Measurements from ENCODE around the gene CIZ1. TPM values are rescaled to one million over a fixed set of nuclear protein-coding genes. Genes with fewer than 3 reads are reported as not detected.
"Not testable (repeated sequence)": the region's sequence is repeated elsewhere in the genome, so short reads cannot be mapped to it uniquely, and the experiment has no call there.

Gene CIZ1
- total RNA-seq, 4 donors from 2014 or later: 86.7 to 136 (median 115) TPM

DNA sequence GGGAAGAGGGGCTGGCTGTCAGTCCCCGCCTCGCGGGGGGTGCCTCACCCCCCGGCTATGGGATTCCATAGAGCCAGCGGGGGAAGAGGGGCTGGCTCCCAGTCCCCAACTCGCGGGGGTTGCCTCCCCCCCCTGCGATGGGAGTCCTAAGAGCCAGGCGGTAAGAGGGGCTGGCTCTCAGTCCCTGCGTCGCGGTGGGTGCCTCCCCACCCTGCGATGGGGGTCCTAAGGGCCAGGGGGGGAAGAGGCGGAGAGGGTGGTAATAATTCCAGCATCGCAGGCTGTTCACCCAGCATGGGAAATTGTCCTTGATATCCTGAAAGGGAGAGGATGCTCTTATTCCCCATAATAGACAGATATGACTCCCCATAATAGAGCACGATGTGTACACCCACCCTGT, 51.8 kb downstream of the CIZ1 start:
- no peak overlapping the region for H3K27ac ChIP-seq
- H3K4me1 ChIP-seq: peaks cover 10% of the 10 kb centered on the region
- H3K36me3 ChIP-seq: no peaks in the 10 kb centered on the region
- H3K4me3 ChIP-seq: no peak overlapping the region
- TF ChIP-seq POLR2A (IDR thresholded peaks at IDR 0.05) (no peak), EP300 (IDR thresholded peaks at IDR 0.05) (no peak), POLR2AphosphoS5 (IDR thresholded peaks at IDR 0.05) (no peak)
- TF ChIP-seq, protein P1, sequence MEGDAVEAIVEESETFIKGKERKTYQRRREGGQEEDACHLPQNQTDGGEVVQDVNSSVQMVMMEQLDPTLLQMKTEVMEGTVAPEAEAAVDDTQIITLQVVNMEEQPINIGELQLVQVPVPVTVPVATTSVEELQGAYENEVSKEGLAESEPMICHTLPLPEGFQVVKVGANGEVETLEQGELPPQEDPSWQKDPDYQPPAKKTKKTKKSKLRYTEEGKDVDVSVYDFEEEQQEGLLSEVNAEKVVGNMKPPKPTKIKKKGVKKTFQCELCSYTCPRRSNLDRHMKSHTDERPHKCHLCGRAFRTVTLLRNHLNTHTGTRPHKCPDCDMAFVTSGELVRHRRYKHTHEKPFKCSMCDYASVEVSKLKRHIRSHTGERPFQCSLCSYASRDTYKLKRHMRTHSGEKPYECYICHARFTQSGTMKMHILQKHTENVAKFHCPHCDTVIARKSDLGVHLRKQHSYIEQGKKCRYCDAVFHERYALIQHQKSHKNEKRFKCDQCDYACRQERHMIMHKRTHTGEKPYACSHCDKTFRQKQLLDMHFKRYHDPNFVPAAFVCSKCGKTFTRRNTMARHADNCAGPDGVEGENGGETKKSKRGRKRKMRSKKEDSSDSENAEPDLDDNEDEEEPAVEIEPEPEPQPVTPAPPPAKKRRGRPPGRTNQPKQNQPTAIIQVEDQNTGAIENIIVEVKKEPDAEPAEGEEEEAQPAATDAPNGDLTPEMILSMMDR (IDR thresholded peaks at IDR 0.05): no peak
- H3K9me3 ChIP-seq: no peaks in the 10 kb centered on the region
- DNase-seq (ENCODE audit: low spot score in 2 of 2): peak in 1 of 2 donors; percentile 7
- H3K27me3 ChIP-seq: no peaks in the 10 kb centered on the region
- 80% methylated on average over 3 of the region's 16 CpGs for WGBS

GRCh38 chr9:128138001-128138400, 53.4 kb downstream of the CIZ1 start:
- H3K4me1 ChIP-seq: no peaks in the 10 kb centered on the region
- no peaks in the 10 kb centered on the region for H3K27me3 ChIP-seq
- H3K4me3 ChIP-seq: no peak overlapping the region
- no peak overlapping the region for H3K27ac ChIP-seq
- no peaks in the 10 kb centered on the region for H3K36me3 ChIP-seq
- peak in 1 of 2 donors; percentile 49 for DNase-seq (ENCODE audit: low spot score in 2 of 2)
- TF ChIP-seq POLR2AphosphoS5 (IDR thresholded peaks at IDR 0.05) (no peak), EP300 (IDR thresholded peaks at IDR 0.05) (no peak), POLR2A (IDR thresholded peaks at IDR 0.05) (no peak)
- TF ChIP-seq, protein P1 (IDR thresholded peaks at IDR 0.05): no peak
- no CpG with 5 or more reads among the region's 3 CpGs for WGBS
- no peaks in the 10 kb centered on the region for H3K9me3 ChIP-seq

DNA sequence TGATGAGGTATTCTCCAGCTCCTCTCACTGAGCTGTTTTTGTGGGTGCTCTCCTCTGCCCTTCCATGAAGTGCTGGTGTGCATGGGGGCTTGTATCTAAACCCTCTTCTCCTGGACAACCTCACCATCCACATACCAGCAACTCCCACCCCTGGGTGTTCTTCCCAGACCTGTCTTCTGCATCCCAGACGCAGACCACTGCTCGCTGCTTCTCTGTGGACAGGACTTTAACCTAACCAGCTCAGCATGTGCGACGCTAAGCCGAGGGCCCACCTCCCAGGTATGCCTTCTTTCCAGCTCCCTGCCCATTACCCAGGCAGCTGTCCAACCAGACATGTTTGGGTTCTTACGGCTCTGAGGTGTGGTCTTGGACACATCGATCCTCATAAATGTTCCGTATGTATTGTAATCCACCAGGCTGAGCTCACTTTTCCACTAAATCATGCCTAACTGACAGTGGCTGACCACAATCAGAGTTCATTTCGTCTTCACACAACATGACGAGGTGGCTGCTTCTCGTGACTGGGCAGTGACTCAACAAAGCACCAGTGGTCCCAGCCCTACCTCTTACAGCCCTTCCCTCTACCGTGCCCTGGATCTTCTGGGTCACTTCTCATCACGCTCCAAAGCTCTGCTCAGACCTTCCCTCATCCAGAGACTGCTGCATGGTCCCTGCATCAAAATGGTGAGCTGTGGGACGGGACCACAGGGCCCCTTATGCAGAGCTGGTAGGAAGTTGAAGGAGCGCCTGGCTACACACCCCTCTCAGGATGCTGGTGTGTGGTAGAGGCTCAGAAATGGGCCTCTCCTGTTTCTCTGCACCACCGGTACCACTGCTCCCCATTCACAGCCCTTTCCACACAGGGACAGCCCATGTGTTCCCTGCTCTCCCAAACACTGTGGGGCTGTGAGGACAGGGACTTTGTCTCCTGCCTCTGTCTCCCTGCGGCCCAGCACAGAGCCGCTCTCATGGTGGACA, 54.3 kb downstream of the CIZ1 start:
- no peak overlapping the region for H3K27ac ChIP-seq
- TF ChIP-seq EP300 (IDR thresholded peaks at IDR 0.05) (no peak), POLR2A (IDR thresholded peaks at IDR 0.05) (no peak), POLR2AphosphoS5 (IDR thresholded peaks at IDR 0.05) (no peak)
- TF ChIP-seq, protein P1 (IDR thresholded peaks at IDR 0.05): no peak
- no peaks in the 10 kb centered on the region for H3K4me1 ChIP-seq
- no peaks in the 10 kb centered on the region for H3K27me3 ChIP-seq
- no peaks in the 10 kb centered on the region for H3K9me3 ChIP-seq
- peak in 1 of 2 donors; percentile 44 for DNase-seq (ENCODE audit: low spot score in 2 of 2)
- 87% methylated on average over 18 of the region's 18 CpGs for WGBS
- no peak overlapping the region for H3K4me3 ChIP-seq
- no peaks in the 10 kb centered on the region for H3K36me3 ChIP-seq

GRCh38 chr9:128135561-128135960, 55.8 kb downstream of the CIZ1 start:
- not testable (repeated sequence) for H3K27ac ChIP-seq; H3K36me3 ChIP-seq; H3K9me3 ChIP-seq; H3K4me1 ChIP-seq; DNase-seq (ENCODE audit: low spot score in 2 of 2); H3K4me3 ChIP-seq; H3K27me3 ChIP-seq
- WGBS: 74% methylated on average over 8 of the region's 8 CpGs

GRCh38 chr9:128132139-128132538, 59.2 kb downstream of the CIZ1 start:
- WGBS: 47% methylated on average over 7 of the region's 8 CpGs
- not testable (repeated sequence) for DNase-seq (ENCODE audit: low spot score in 2 of 2); H3K9me3 ChIP-seq; H3K27me3 ChIP-seq; H3K36me3 ChIP-seq; H3K27ac ChIP-seq; H3K4me3 ChIP-seq
- H3K4me1 ChIP-seq: peaks cover 15% of the 10 kb centered on the region

DNA sequence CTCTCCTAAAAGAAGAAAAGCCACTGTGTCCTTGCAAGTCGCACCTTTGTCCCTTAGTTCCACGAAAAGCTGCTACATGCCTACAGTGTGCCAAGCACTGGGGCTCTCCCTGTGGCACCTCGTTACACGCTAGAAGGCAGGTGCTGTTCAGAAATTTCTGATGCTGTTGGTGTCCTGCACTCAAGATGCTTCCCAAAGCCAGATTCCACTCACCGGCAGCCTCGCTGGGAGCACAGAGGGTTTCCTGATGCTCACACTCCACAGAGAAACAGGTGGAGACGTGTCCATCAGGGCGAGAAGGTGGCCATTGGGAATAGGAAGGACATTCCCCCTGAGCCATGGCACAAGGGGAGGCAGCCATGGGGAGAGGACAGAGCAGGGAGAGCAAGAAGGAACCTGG, 60.0 kb downstream of the CIZ1 start:
- not testable (repeated sequence) for H3K4me3 ChIP-seq, H3K27me3 ChIP-seq, H3K36me3 ChIP-seq, H3K9me3 ChIP-seq, H3K27ac ChIP-seq
- WGBS: 85% methylated on average over 8 of the region's 8 CpGs
- peak in 1 of 2 donors; percentile 18 for DNase-seq (ENCODE audit: low spot score in 2 of 2)
- H3K4me1 ChIP-seq: peaks cover 23% of the 10 kb centered on the region

GRCh38 chr9:128130651-128131050, 60.7 kb downstream of the CIZ1 start:
- WGBS: 57% methylated on average over 6 of the region's 7 CpGs
- H3K4me3 ChIP-seq, H3K9me3 ChIP-seq, H3K27ac ChIP-seq, H3K27me3 ChIP-seq, H3K36me3 ChIP-seq: not testable (repeated sequence)
- H3K4me1 ChIP-seq: peaks cover 30% of the 10 kb centered on the region
- DNase-seq (ENCODE audit: low spot score in 2 of 2): peak in 1 of 2 donors; percentile 41

Measured in suprapubic skin (tissue), 4 donors.